GM12874 (cell line): ENCODE measurements around the gene GGCT.

Experiments used
- CTCF ChIP-seq: IDR thresholded peaks from 2 replicates; pipeline ENCODE4 v1.5.1; 2011; ENCODE audit warnings: low read depth, mild to moderate bottlenecking, control low read depth, low read length, moderate library complexity; ENCODE audit not compliant: insufficient read depth

GGCT gene

GRCh38 chr7:30478349-30479201, 26.1 kb downstream of the GGCT start, which contains the start of gene NOD1:
Gene NOD1, minus strand, starts transcription at chr7:30478784. Its CDS starts 21,863 bp downstream, at chr7:30456921.
- TF ChIP-seq CTCF, result 0 out of 2 replicates have a peak, but pooled peaks have one; percentile 7

- no peak for TF ChIP-seq CTCF
These were observed 28.0 kb downstream of the GGCT start for GRCh38 chr7:30476459-30477145.

GRCh38 chr7:30475580-30475979, 29.0 kb downstream of the GGCT start:
- TF ChIP-seq CTCF, result no peak

- TF ChIP-seq CTCF, result no peak
These were observed 29.7 kb downstream of the GGCT start for GRCh38 chr7:30474893-30475292.

GRCh38 chr7:30474485-30474884, 30.1 kb downstream of the GGCT start:
- TF ChIP-seq CTCF, result no peak

GRCh38 chr7:30473903-30474302, 30.7 kb downstream of the GGCT start:
- TF ChIP-seq CTCF, result no peak

- no peak for TF ChIP-seq CTCF
These were observed 31.5 kb downstream of the GGCT start for GRCh38 chr7:30472784-30473775.
